HUES64 (cell line): ENCODE measurements around the gene HMGXB4.

Source experiments
- H3K27ac ChIP-seq: 2 replicates; pipeline ENCODE4 v1.7.0; 2013; ENCODE audit warnings: low read depth, low read length, inconsistent platforms
- H3K27me3 ChIP-seq: 2 replicates; pipeline ENCODE4 v1.6.1; 2013; ENCODE audit warnings: mild to moderate bottlenecking, low read length; ENCODE audit not compliant: insufficient read depth
- H3K36me3 ChIP-seq: 2 replicates; pipeline ENCODE4 v1.6.1; 2013; ENCODE audit warnings: mild to moderate bottlenecking, low read length; ENCODE audit not compliant: insufficient read depth
- H3K4me1 ChIP-seq: 2 replicates; pipeline ENCODE4 v1.6.1; 2013; ENCODE audit warnings: mild to moderate bottlenecking, low read length, moderate library complexity; ENCODE audit not compliant: insufficient read depth
- H3K4me3 ChIP-seq: 2 replicates; pipeline ENCODE4 v1.5.1; 2013; ENCODE audit warnings: mild to moderate bottlenecking, low read length, moderate library complexity
- H3K9ac ChIP-seq: 2 replicates; pipeline ENCODE4 v1.6.1; 2013; ENCODE audit warnings: mild to moderate bottlenecking, low read depth, low read length
- H3K9me3 ChIP-seq: 2 replicates; pipeline ENCODE4 v1.6.1; 2013; ENCODE audit warnings: low read depth, low read length; ENCODE audit not compliant: insufficient read depth
- WGBS: fragments of 150-250, 120-280 bp; methylation state at CpG from one replicate; pipeline ENCODE4 v1.1.7; 2013; ENCODE audit warnings: missing lambda C conversion rate; 5-methylcytosine and 5-hydroxymethylcytosine counted together

Gene HMGXB4

DNA sequence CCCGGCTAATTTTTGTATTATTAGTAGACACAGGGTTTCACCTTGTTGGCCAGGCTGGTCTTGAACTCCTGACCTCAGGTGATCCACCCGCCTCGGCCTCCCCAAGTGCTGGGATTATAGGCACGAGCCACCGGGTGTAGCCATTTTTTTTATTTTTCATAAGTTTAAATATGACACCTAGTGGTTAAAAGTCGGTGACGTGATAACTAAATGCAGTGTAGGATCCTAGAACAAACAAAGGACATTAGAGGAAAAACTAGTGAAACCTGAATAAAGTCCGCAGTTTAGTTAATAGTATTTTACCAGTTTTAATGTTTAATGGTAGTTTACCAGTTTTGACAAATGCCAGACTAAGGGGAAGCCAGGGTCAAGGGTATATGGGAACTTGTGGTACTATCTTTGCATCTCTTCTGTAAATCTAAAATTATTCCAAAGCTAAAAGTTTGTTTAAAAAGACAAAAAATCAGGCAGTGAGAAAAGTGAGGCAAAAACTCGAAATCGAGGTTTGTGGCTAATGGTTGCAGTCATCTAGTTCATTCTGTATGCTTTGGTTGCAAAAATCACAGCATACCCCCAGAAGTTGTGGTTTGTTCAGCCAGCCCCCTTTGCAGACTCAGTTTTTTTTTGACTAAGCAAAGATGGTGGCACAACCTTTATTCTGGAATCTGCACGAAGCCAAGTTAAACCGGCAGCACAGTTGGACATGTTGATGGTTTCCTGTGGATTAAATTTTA is 72.0 kb downstream of the HMGXB4 start:
- Histone ChIP-seq H3K36me3 (peaks cover 57% of the 10 kb centered on the region), H3K4me1 (no peaks in the 10 kb centered on the region), H3K9me3 (no peaks in the 10 kb centered on the region), H3K27ac (no peak overlapping the region), H3K9ac (no peak overlapping the region), H3K4me3 (no peak overlapping the region), H3K27me3 (no peaks in the 10 kb centered on the region)
- 94% methylated on average over 12 of the region's 12 CpGs for WGBS

- Histone ChIP-seq H3K36me3 (peaks cover 57% of the 10 kb centered on the region), H3K27me3 (no peaks in the 10 kb centered on the region), H3K27ac (no peak overlapping the region), H3K4me3 (no peak overlapping the region), H3K9me3 (no peaks in the 10 kb centered on the region), H3K4me1 (no peaks in the 10 kb centered on the region), H3K9ac (no peak overlapping the region)
- WGBS = 91% methylated on average over 16 of the region's 16 CpGs
These were observed 73.1 kb downstream of the HMGXB4 start for GRCh38 chr22:35330258-35330861.

GRCh38 chr22:35332278-35332677 is 75.0 kb downstream of the HMGXB4 start:
- Histone ChIP-seq H3K27ac (no peak overlapping the region), H3K4me1 (no peaks in the 10 kb centered on the region), H3K9me3 (no peaks in the 10 kb centered on the region), H3K4me3 (no peak overlapping the region), H3K36me3 (peaks cover 47% of the 10 kb centered on the region), H3K27me3 (no peaks in the 10 kb centered on the region), H3K9ac (no peak overlapping the region)
- 98% methylated on average over 6 of the region's 6 CpGs for WGBS

DNA sequence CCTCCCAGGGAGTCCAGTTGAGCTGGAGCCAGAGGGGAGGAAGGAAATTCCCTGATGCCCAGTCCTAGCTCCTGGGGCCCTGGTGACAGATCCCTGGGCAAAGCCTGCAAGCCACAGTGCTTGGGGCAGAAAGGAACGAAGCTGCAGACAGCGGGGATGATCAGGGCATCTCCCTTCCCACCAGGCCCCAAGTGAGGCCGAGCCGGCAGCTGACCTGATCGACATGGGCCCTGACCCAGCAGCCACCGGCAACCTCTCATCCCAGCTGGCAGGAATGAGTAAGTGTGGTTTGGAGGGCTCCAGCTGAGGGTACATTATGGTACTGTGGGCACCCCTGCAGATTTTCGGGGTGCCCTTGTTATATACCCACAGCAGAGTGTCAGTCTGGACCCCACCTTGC is 75.9 kb downstream of the HMGXB4 start:
- no peak overlapping the region for H3K27ac ChIP-seq
- peaks cover 38% of the 10 kb centered on the region for H3K36me3 ChIP-seq
- WGBS = 95% methylated on average over 7 of the region's 7 CpGs
- no peaks in the 10 kb centered on the region for H3K9me3 ChIP-seq
- no peaks in the 10 kb centered on the region for H3K27me3 ChIP-seq
- H3K4me3 ChIP-seq = no peak overlapping the region
- no peaks in the 10 kb centered on the region for H3K4me1 ChIP-seq
- H3K9ac ChIP-seq = no peak overlapping the region

DNA sequence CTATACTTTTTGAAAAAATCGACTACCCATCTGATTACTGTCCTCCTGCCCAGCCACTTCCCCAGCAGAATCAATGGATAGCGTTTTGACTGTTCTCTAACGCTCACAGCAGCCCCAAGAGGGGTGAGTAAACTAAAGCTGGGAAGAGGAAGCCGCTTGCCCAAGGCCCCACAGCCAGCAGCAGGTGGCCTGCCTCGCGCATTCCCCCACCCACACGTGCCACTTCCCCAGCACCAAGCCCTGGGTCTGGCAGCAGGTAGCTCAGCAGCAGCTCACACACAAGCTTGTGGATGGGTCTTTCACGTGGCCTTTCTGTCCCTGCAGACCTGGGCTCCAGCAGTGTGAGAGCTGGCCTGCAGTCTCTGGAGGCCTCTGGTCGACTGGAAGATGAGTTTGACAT is 76.7 kb downstream of the HMGXB4 start:
- 76% methylated on average over 9 of the region's 9 CpGs for WGBS
- Histone ChIP-seq H3K9me3 (no peaks in the 10 kb centered on the region), H3K4me3 (no peak overlapping the region), H3K9ac (no peak overlapping the region), H3K27me3 (no peaks in the 10 kb centered on the region), H3K4me1 (no peaks in the 10 kb centered on the region), H3K36me3 (peaks cover 34% of the 10 kb centered on the region), H3K27ac (no peak overlapping the region)

DNA sequence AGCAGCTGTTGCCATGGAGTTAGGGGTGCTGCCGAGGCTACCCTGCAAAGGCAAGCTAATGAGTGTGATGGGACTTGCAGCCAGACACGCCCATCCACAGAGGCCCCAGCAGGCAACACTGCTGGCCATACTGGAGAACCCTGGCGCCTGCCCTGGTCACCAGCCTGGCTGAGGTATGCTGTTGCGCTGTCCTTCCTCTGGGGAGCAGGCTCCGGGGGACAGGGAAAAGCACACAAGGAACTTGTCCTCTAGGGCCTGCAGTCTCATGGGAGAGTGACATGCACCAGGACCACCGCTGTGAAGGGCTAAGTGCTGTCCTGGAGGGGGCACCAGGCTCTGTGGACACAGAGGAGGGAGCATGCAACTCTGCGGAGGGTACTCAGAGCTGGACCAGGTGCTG is 78.2 kb downstream of the HMGXB4 start:
- no peak overlapping the region for H3K9ac ChIP-seq
- H3K36me3 ChIP-seq = peaks cover 34% of the 10 kb centered on the region
- no peaks in the 10 kb centered on the region for H3K27me3 ChIP-seq
- 92% methylated on average over 7 of the region's 7 CpGs for WGBS
- H3K27ac ChIP-seq = no peak overlapping the region
- no peaks in the 10 kb centered on the region for H3K4me1 ChIP-seq
- no peaks in the 10 kb centered on the region for H3K9me3 ChIP-seq
- H3K4me3 ChIP-seq = no peak overlapping the region

DNA sequence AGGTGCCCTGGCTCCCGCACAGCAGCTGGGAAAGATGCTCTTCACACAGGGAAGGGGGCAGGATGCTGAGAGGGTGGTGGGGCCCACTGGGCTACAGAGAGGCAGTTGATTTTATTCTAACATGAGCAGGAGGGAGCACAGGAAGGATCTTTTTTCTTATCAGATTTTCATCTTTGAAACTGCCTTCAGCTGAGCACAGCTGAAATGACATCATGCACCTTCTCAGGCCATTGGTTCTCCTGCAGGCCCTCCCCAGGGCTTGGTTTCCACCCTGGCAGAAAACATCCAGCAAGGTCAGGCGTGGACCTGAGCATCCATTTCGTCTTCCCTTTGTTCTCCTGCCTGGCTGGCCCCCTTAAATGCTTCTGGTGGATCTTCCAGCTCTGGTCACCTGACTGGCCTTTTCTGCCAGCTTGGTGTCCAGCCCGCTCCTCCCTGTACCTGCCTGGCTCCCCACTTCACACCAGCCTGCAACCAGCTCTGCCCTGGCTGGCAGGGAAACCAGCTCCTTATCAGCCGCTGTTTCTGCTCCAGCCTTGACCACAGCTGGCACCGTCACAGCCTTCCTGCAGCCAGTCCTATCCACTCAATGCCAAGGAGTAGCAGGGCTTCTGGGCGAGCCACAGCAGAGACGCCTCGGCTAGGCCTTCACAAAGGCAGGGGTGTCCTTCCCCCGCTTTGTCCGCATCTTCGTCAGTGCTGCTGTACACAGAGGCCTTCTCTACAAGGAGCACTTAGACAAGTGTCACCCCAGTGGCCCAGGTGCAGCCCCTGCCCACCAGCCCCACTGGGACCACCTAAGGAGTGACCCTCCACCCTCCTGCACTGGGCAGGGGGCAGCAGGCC is 78.9 kb downstream of the HMGXB4 start:
- Histone ChIP-seq H3K9me3 (no peaks in the 10 kb centered on the region), H3K9ac (no peak overlapping the region), H3K4me1 (no peaks in the 10 kb centered on the region), H3K4me3 (no peak overlapping the region), H3K27me3 (no peaks in the 10 kb centered on the region), H3K27ac (no peak overlapping the region), H3K36me3 (peaks cover 30% of the 10 kb centered on the region)
- WGBS = 91% methylated on average over 12 of the region's 12 CpGs

DNA sequence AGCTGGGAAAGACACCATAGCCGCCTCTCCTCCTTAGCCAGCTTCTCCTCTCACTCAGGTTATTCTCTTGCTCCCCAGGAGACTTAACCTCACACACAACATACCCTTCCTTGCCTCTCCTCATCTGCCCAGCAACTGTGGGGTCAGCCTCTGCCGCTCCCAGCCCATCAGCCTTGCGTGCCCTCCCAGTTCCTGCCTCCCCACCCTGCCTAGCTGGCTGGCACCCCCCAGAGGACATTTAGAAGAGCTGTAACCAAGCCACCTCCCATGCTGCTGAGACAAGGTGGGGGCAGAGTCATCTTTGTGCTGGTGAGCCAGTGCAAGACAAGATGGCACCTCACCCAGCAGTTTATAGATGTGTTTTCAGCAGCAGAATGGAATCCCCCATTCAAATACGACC is 80.6 kb downstream of the HMGXB4 start:
- 87% methylated on average over 4 of the region's 4 CpGs for whole genome bisulfite sequencing
- Histone ChIP-seq H3K9ac (no peak overlapping the region), H3K4me1 (no peaks in the 10 kb centered on the region), H3K27me3 (no peaks in the 10 kb centered on the region), H3K27ac (no peak overlapping the region), H3K9me3 (no peaks in the 10 kb centered on the region), H3K4me3 (no peak overlapping the region), H3K36me3 (peaks cover 19% of the 10 kb centered on the region)

DNA sequence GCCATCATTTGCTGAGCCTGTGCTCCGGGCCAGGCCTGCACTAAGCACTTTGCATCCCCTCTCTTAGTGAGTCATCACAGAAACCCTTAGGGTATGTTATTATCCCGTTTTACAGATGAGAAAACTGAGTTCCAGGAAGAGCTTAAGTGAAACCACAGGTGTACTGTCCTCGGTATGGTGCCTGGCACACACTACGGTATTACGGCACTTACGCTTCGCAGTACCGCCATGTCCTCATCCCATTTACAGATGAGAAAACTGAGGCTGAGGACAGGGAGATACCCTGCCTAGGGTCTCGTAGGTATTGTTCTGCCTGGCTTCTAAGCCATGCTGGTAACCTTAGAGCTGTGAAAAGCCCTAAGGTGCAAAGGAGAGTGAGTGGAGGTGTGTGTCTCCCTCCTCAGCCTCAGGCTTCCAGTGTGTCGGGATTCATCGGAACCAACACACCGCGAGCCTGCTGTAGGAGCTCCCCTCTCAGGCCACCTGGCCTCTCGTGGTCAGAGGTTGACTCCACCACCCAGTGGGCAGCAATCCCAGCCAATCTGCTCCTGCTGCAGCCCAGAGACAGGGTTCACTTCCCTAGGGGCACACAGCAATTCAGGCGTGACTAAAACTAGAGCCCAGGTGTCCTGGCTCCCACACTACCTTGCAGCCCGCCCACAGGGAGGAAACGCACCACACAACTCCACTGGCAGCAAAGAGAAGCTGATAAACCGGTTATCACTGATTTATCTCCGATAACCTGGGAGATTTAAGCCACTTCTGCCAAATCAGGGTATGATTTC is 84.0 kb downstream of the HMGXB4 start:
- Histone ChIP-seq H3K36me3 (peaks cover 2% of the 10 kb centered on the region), H3K9me3 (no peaks in the 10 kb centered on the region), H3K27ac (no peak overlapping the region), H3K4me3 (no peak overlapping the region), H3K27me3 (no peaks in the 10 kb centered on the region), H3K4me1 (no peaks in the 10 kb centered on the region), H3K9ac (no peak overlapping the region)
- WGBS = 95% methylated on average over 19 of the region's 19 CpGs

DNA sequence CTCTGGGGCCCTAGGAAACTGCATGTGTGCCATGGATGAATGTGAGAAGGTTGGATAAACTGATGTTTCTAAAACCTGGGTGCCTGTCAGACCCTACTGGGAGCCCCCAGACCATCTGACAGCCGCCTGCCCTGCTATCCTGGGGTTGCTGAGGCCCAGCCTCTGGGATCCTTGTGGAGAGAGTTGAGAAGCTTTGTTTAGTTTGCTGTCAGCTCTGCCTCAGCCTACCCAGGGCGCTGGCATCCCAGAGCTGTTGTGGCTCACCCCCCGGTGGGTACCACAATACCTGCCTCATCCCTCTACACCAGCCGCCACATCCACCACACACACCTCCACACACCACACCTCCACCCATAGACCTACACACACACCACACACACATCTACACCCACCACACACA is 85.1 kb downstream of the HMGXB4 start:
- 97% methylated on average over 4 of the region's 4 CpGs for WGBS
- peaks cover 2% of the 10 kb centered on the region; the same call in 1 of the 2 replicates for H3K36me3 ChIP-seq
- no peaks in the 10 kb centered on the region for H3K27me3 ChIP-seq
- no peak overlapping the region for H3K4me3 ChIP-seq
- H3K9me3 ChIP-seq = no peaks in the 10 kb centered on the region
- no peaks in the 10 kb centered on the region for H3K4me1 ChIP-seq
- no peak overlapping the region for H3K9ac ChIP-seq
- H3K27ac ChIP-seq = no peak overlapping the region
